ENCODE results near the gene PROC. TPM values are rescaled to one million over a fixed set of nuclear protein-coding genes. Genes with fewer than 3 reads are reported as not detected.

Gene PROC
- total and polyA plus RNA-seq, 10 donors = 0.16 to 0.52 (median 0.21) TPM; not detected in 7

GRCh38 chr2:127400533-127400896 lies 17.7 kb upstream of the PROC start:
- Histone ChIP-seq H3K4me3 (no peak overlapping the region), H3K27ac (no peak overlapping the region), H3K36me3 (no peaks in the 10 kb centered on the region), H3K4me1 (peaks cover 0 to 26% (median 14%) of the 10 kb centered on the region in 6 donors), H3K9me3 (no peaks in the 10 kb centered on the region), H3K27me3 (replicated peaks in 1 of 7) (no peaks in the 10 kb centered on the region)
- 81 to 89% (median 87%) methylated on average over 9 of the region's 9 CpGs for WGBS, 5 donors
- peak; percentile 64 for DNase-seq
- intact Hi-C loops (cut with DNase I; ENCODE audit: low total_unique reads) = no loop called here
- TF ChIP-seq, protein P1, sequence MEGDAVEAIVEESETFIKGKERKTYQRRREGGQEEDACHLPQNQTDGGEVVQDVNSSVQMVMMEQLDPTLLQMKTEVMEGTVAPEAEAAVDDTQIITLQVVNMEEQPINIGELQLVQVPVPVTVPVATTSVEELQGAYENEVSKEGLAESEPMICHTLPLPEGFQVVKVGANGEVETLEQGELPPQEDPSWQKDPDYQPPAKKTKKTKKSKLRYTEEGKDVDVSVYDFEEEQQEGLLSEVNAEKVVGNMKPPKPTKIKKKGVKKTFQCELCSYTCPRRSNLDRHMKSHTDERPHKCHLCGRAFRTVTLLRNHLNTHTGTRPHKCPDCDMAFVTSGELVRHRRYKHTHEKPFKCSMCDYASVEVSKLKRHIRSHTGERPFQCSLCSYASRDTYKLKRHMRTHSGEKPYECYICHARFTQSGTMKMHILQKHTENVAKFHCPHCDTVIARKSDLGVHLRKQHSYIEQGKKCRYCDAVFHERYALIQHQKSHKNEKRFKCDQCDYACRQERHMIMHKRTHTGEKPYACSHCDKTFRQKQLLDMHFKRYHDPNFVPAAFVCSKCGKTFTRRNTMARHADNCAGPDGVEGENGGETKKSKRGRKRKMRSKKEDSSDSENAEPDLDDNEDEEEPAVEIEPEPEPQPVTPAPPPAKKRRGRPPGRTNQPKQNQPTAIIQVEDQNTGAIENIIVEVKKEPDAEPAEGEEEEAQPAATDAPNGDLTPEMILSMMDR (IDR thresholded peaks at IDR 0.05 in 8 of 11, conservative IDR thresholded peaks at IDR 0.05 in 3 of 11) = no peak
- TF ChIP-seq POLR2A (IDR thresholded peaks at IDR 0.05) (no peak), POLR2AphosphoS5 (IDR thresholded peaks at IDR 0.05) (no peak)

GRCh38 chr2:127400897-127401756 lies 17.1 kb upstream of the PROC start:
- no peak overlapping the region for H3K27ac ChIP-seq

DNA sequence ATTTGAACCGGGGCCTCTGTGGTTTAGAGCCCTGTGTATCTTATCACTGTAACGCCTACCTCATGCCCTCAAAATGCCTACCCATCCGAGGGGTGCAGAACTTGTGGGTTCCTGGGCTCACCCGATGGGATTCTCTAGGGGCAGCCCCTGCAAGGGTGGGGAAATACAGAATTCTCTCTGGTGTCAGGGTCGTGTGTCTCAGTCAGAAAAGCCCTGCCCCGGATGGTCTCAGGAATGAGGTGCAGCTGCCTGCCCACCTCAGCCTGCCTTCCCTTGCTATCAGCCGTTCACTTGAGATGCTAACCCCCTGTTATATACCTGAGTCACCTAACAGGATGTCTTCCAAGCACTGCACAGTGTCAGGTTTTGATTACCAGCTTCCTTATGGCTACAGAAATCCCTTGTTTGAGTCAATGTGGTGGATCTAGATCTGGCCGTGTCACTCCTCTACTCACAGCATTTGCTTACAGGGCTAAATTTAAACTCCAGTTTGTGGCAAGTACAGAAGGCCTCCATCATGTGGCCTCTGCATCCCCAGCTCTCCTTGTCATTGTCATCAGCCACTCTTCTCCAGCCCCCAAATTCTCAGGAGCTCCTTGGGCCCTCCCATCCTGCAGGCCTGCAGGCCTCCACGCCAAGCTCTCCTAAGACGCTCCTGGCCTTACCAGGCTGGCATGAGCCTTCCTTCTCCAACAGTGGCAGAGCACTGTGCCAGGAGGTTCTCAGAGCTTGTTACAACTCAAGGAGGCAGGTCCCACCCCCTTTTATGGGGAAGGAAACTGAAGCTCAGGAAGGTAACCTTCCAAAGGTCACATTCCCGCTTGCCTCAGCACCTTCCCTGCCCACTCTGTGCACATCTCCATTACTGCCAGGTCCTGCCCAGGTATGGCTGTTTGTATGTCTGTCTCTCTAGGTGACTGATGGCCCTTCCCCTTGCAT lies 16.2 kb upstream of the PROC start:
- H3K4me3 ChIP-seq = no peak overlapping the region
- no peaks in the 10 kb centered on the region for H3K27me3 ChIP-seq (replicated peaks in 1 of 7)
- DNase-seq = peak; percentile 55
- TF ChIP-seq POLR2AphosphoS5 (IDR thresholded peaks at IDR 0.05) (no peak), POLR2A (IDR thresholded peaks at IDR 0.05) (no peak)
- TF ChIP-seq, protein P1 (IDR thresholded peaks at IDR 0.05 in 8 of 11, conservative IDR thresholded peaks at IDR 0.05 in 3 of 11) = no peak
- H3K36me3 ChIP-seq = no peaks in the 10 kb centered on the region
- H3K9me3 ChIP-seq = no peaks in the 10 kb centered on the region
- intact Hi-C loops (cut with DNase I; ENCODE audit: low total_unique reads) = no loop called here
- 78 to 84% (median 78%) methylated on average over 10 to 11 of the region's 11 CpGs for WGBS, 5 donors
- peaks cover 0 to 29% (median 14%) of the 10 kb centered on the region in 6 donors for H3K4me1 ChIP-seq
- no peak overlapping the region for H3K27ac ChIP-seq

More at GRCh38 chr2:127400897-127401756, 17.1 kb upstream of the PROC start:
- peaks cover 0 to 28% (median 14%) of the 10 kb centered on the region in 6 donors for H3K4me1 ChIP-seq
- peak; percentile 65 for DNase-seq
- TF ChIP-seq, protein P1 (IDR thresholded peaks at IDR 0.05 in 8 of 11, conservative IDR thresholded peaks at IDR 0.05 in 3 of 11) = no peak
- TF ChIP-seq POLR2A (IDR thresholded peaks at IDR 0.05) (no peak), POLR2AphosphoS5 (IDR thresholded peaks at IDR 0.05) (no peak)
- no peaks in the 10 kb centered on the region for H3K36me3 ChIP-seq
- 81 to 90% (median 85%) methylated on average over 39 of the region's 39 CpGs for WGBS, 5 donors
- no peaks in the 10 kb centered on the region for H3K27me3 ChIP-seq (replicated peaks in 1 of 7)
- intact Hi-C loops (cut with DNase I; ENCODE audit: low total_unique reads) = no loop called here
- no peaks in the 10 kb centered on the region for H3K9me3 ChIP-seq
- no peak overlapping the region for H3K4me3 ChIP-seq

Data from spleen (tissue), 11 donors.